Activated naive CD4-positive, alpha-beta T cell treated with anti-CD3 and anti-CD28 coated beads for 36 hours (primary cell): Measurements from ENCODE around the gene ZDHHC22. TPM values are rescaled to one million over a fixed set of nuclear protein-coding genes. Genes with fewer than 3 reads are reported as not detected.

Source experiments
- CTCF ChIA-PET: fragments of 350-600 bp; sonication (Branson Sonifier 250); formaldehyde crosslinking; loops from one replicate; lab custom pipeline; 2021; ENCODE audit warnings: antibody characterized with exemption; lab: Charles Lee
- DNase-seq: peaks from one replicate; pipeline ENCODE4 v3.0.0-alpha.2; 2020
- H3K27ac Mint-ChIP-seq: one replicate; pipeline ENCODE4 v1.8.0; 2021; ENCODE audit warnings: mild to moderate bottlenecking, mixed read lengths
- H3K27me3 Mint-ChIP-seq: one replicate; pipeline ENCODE4 v1.8.0; 2021; ENCODE audit warnings: low read depth, mixed read lengths
- H3K36me3 Mint-ChIP-seq: one replicate; pipeline ENCODE4 v1.8.0; 2021; ENCODE audit warnings: low read depth, mixed read lengths
- H3K4me1 Mint-ChIP-seq: one replicate; pipeline ENCODE4 v1.8.0; 2021; ENCODE audit warnings: low read depth, mixed read lengths
- H3K4me3 Mint-ChIP-seq: one replicate; pipeline ENCODE4 v1.8.0; 2021; ENCODE audit warnings: mild to moderate bottlenecking, moderate library complexity, mixed read lengths
- H3K9me3 Mint-ChIP-seq: one replicate; pipeline ENCODE4 v1.8.0; 2021; ENCODE audit warnings: mixed read lengths
- intact Hi-C: fragments of 100-400 bp; cut with micrococcal nuclease; formaldehyde crosslinking; loops from one replicate; pipeline ENCODE4 v1.15.1; 2023
- total RNA-seq, 2 experiments: library from RNA; stranded (reverse); gene quantifications; one replicate each; pipeline ENCODE4 v1.2.3, GENCODE V29; 2021

The ZDHHC22 gene
- total RNA-seq, 2 experiments from 2014 or later, result not detected

- Mint-ChIP-seq H3K36me3 (no peaks in the 10 kb centered on the region), H3K4me3 (no peak overlapping the region), H3K27ac (no peak overlapping the region), H3K4me1 (peaks cover 4% of the 10 kb centered on the region), H3K27me3 (no peaks in the 10 kb centered on the region), H3K9me3 (no peaks in the 10 kb centered on the region)
- intact Hi-C loops, result no loop called here
- CTCF ChIA-PET, result interaction anchor here (0.6 to 21.2 kb wide), 12 partner anchors 8 to 247 kb away, joined by 3 to 215 read pairs (median 4); no protein-coding TSS in a partner anchor
- no peak for DNase-seq
Measured at GRCh38 chr14:77086017-77086727, 55.4 kb downstream of the ZDHHC22 start.

- intact Hi-C loops, result no loop called here
- Mint-ChIP-seq H3K27me3 (no peaks in the 10 kb centered on the region), H3K27ac (no peak overlapping the region), H3K4me3 (no peak overlapping the region), H3K4me1 (peaks cover 4% of the 10 kb centered on the region), H3K36me3 (no peaks in the 10 kb centered on the region), H3K9me3 (no peaks in the 10 kb centered on the region)
- CTCF ChIA-PET, result interaction anchor here (0.9 to 21.2 kb wide), 10 partner anchors 8 to 230 kb away, joined by 3 to 215 read pairs (median 4); no protein-coding TSS in a partner anchor
- DNase-seq, result no peak
Measured at GRCh38 chr14:77085538-77085937, 56.1 kb downstream of the ZDHHC22 start.

GRCh38 chr14:77084985-77085384 lies 56.6 kb downstream of the ZDHHC22 start:
- intact Hi-C loops, result no loop called here
- H3K36me3 Mint-ChIP-seq, result no peaks in the 10 kb centered on the region
- H3K4me3 Mint-ChIP-seq, result no peak overlapping the region
- CTCF ChIA-PET, result interaction anchor here (0.9 to 21.2 kb wide), 7 partner anchors 9 to 212 kb away, joined by 3 to 215 read pairs (median 6); no protein-coding TSS in a partner anchor
- DNase-seq, result no peak
- H3K9me3 Mint-ChIP-seq, result peaks cover 2% of the 10 kb centered on the region
- H3K4me1 Mint-ChIP-seq, result peaks cover 4% of the 10 kb centered on the region
- no peaks in the 10 kb centered on the region for H3K27me3 Mint-ChIP-seq
- no peak overlapping the region for H3K27ac Mint-ChIP-seq

DNA sequence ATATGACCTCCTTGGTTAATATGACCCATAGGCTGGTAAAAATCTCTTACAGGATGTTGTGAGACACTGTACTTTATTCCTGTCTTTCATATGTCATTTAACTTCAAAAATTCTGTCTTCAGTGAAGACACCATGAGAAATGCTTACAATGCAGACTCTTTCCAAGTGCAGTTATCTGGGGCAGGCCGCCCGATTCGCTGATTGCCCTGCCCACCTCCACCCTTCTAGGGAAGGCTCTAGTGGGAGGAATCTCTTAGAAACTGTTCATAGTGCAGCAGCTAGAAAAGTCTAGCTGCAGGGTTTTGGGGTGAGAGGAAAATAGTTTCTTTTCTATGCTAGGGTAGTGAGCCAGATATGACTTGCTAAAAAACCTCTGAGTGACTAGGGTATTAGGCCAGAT lies 58.5 kb downstream of the ZDHHC22 start:
- Mint-ChIP-seq H3K9me3 (peaks cover 4% of the 10 kb centered on the region), H3K4me3 (no peak overlapping the region), H3K27ac (no peak overlapping the region), H3K4me1 (peaks cover 4% of the 10 kb centered on the region), H3K36me3 (no peaks in the 10 kb centered on the region), H3K27me3 (no peaks in the 10 kb centered on the region)
- CTCF ChIA-PET, result interaction anchor here (1.1 to 21.2 kb wide), 4 partner anchors 8 to 210 kb away, joined by 4 to 215 read pairs (median 56); no protein-coding TSS in a partner anchor
- intact Hi-C loops, result no loop called here
- no peak for DNase-seq

- no peak overlapping the region for H3K4me3 Mint-ChIP-seq
- CTCF ChIA-PET, result interaction anchor here (0.6 to 21.2 kb wide), 5 partner anchors 9 to 209 kb away, joined by 3 to 215 read pairs (median 4); no protein-coding TSS in a partner anchor
- intact Hi-C loops, result no loop called here
- H3K9me3 Mint-ChIP-seq, result peaks cover 4% of the 10 kb centered on the region
- no peaks in the 10 kb centered on the region for H3K36me3 Mint-ChIP-seq
- no peak for DNase-seq
- H3K27me3 Mint-ChIP-seq, result no peaks in the 10 kb centered on the region
- no peak overlapping the region for H3K27ac Mint-ChIP-seq
- H3K4me1 Mint-ChIP-seq, result peaks cover 2% of the 10 kb centered on the region
Measured at GRCh38 chr14:77082356-77082755, 59.2 kb downstream of the ZDHHC22 start.

Other genes with a start within 250 kb of the ZDHHC22 start
- gene IRF2BPL, start 113.1 kb downstream of the ZDHHC22 start, total RNA-seq, result 10 to 100 TPM; 34.8 to 35.2 TPM
- 1 to 10 TPM; 5.6 to 6.1 TPM for gene CIPC, start 43.5 kb downstream of the ZDHHC22 start, total RNA-seq
- under 1 TPM; 0.31 to 0.72 TPM for gene TMEM63C, start 40.0 kb upstream of the ZDHHC22 start, total RNA-seq
- gene NGB, start 129.4 kb upstream of the ZDHHC22 start, total RNA-seq, result not detected
- gene POMT2, start 179.1 kb upstream of the ZDHHC22 start, total RNA-seq, result 10 to 100 TPM; 11.3 to 14.5 TPM
- 10 to 100 TPM; 26.9 TPM for gene GSTZ1, start 179.2 kb upstream of the ZDHHC22 start, total RNA-seq
- gene TMED8, start 235.3 kb upstream of the ZDHHC22 start, total RNA-seq, result 10 to 100 TPM; 21.5 to 21.7 TPM
- gene SAMD15, start 235.6 kb upstream of the ZDHHC22 start, total RNA-seq, result under 1 TPM in 1 of 2 experiments, not detected in 1; 0.10 TPM